Endothelial cell of umbilical vein (primary cell): Measurements from ENCODE around the gene TNPO1.

ENCODE experiments used
- CTCF ChIP-seq, 2 donors: IDR thresholded peaks; 1 replicate in 1 of 2; 2 replicates in 1 of 2; pipeline ENCODE4 v1.5.1; 2011; ENCODE audit warnings: low read length in 2 of 2, mild to moderate bottlenecking in 2 of 2, moderate library complexity in 2 of 2, control low read depth in 1 of 2, inconsistent platforms in 1 of 2, low read depth in 1 of 2; ENCODE audit not compliant: insufficient read depth in 1 of 2; ENCODE audit errors: extremely low read depth in 1 of 2
- EZH2 ChIP-seq: IDR thresholded peaks from 2 replicates; pipeline ENCODE4 v1.6.1; 2012; ENCODE audit warnings: borderline replicate concordance, low read depth, mild to moderate bottlenecking, moderate library complexity, low read length, inconsistent platforms; ENCODE audit not compliant: severe bottlenecking
- FOS ChIP-seq: IDR thresholded peaks from 2 replicates; pipeline ENCODE4 v1.6.1; 2011; ENCODE audit warnings: mild to moderate bottlenecking, low read length, moderate library complexity, borderline replicate concordance; ENCODE audit not compliant: insufficient read depth
- GATA2 ChIP-seq: IDR thresholded peaks from 2 replicates; pipeline ENCODE4 v1.7.0; 2011; ENCODE audit warnings: low read depth, mild to moderate bottlenecking, moderate library complexity, mixed read lengths, low read length; ENCODE audit not compliant: insufficient read length, insufficient read depth
- JUN ChIP-seq: IDR thresholded peaks from 2 replicates; pipeline ENCODE4 v1.6.1; 2011; ENCODE audit warnings: borderline replicate concordance, low read depth; ENCODE audit not compliant: insufficient read length, insufficient read depth
- MAX ChIP-seq: IDR thresholded peaks from 2 replicates; pipeline ENCODE4 v1.6.1; 2011; ENCODE audit not compliant: insufficient read depth, insufficient read length
- MYC ChIP-seq: IDR thresholded peaks from one replicate; pipeline ENCODE4 v1.6.1; 2011; ENCODE audit warnings: mild to moderate bottlenecking, low read depth, low read length
- POLR2A ChIP-seq: IDR thresholded peaks from 2 replicates; pipeline ENCODE4 v1.6.1; 2012; ENCODE audit warnings: low read depth, mild to moderate bottlenecking, control low read depth, low read length
- POLR2AphosphoS5 ChIP-seq: IDR thresholded peaks from 2 replicates; pipeline ENCODE4 v1.6.1; 2012; ENCODE audit warnings: low read depth, mild to moderate bottlenecking, control low read depth, low read length, moderate library complexity; ENCODE audit not compliant: insufficient read depth

DNA sequence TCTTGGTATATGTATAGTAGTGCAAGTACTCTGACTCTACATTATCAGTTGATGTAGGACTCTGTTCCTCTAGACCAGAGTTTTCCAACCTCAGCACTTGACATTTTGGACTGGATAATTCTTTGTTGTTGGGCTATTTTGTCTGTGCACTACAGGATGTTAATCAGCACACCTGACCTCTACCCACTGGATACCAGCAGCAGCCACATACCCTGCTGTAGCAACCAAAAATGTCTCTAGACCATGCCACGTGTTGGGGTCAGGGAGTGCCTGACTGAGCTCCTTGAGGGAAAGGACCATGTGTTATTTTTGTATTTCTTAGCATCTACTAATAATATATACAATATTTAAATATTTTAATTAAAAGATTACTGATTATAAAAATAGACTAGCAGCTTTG is 42.7 kb downstream of the TNPO1 start:
- TF ChIP-seq MAX = no peak
- no peak for TF ChIP-seq CTCF (IDR thresholded peaks at IDR 0.05; ENCODE audit: extremely low read depth in 1 of 2, insufficient read depth in 1 of 2, low read depth in 1 of 2, low read length in 2 of 2)
- TF ChIP-seq JUN = no peak
- no peak for TF ChIP-seq POLR2A
- no peak for TF ChIP-seq POLR2AphosphoS5
- TF ChIP-seq EZH2 = no peak
- TF ChIP-seq MYC = no peak
- no peak for TF ChIP-seq GATA2
- TF ChIP-seq FOS = no peak
